Activated CD8-positive, alpha-beta memory T cell treated with anti-CD3 and anti-CD28 coated beads, Interleukin-2, amount 10 ng/mL, durations not matched to agents 7 days and 5 days (primary cell): Measurements from ENCODE around the gene DCLK3. TPM values are rescaled to one million over a fixed set of nuclear protein-coding genes. Genes with fewer than 3 reads are reported as not detected.

Experiments
- ATAC-seq: fragments of 150-1000 bp; cut with Tn5 transposase; one replicate; pipeline ENCODE4 v1.10.0; 2021; ENCODE audit warnings: moderate library complexity
- CTCF ChIA-PET: fragments of 350-600 bp; sonication (Branson Sonifier 250); formaldehyde crosslinking; loops from one replicate; lab custom pipeline; 2021; ENCODE audit warnings: antibody characterized with exemption; lab: Charles Lee
- DNase-seq: peaks from one replicate; pipeline ENCODE4 v3.0.0-alpha.2; 2020
- H3K27ac Mint-ChIP-seq: one replicate; pipeline ENCODE4 v1.8.0; 2021; ENCODE audit warnings: mild to moderate bottlenecking, mixed read lengths
- H3K27me3 Mint-ChIP-seq: one replicate; pipeline ENCODE4 v1.8.0; 2021; ENCODE audit warnings: mixed read lengths
- H3K36me3 Mint-ChIP-seq: one replicate; pipeline ENCODE4 v1.8.0; 2021; ENCODE audit warnings: mild to moderate bottlenecking, mixed read lengths
- H3K4me1 Mint-ChIP-seq: one replicate; pipeline ENCODE4 v1.8.0; 2021; ENCODE audit warnings: mixed read lengths
- H3K4me3 Mint-ChIP-seq: one replicate; pipeline ENCODE4 v1.8.0; 2021; ENCODE audit warnings: mild to moderate bottlenecking, moderate library complexity, mixed read lengths
- H3K9me3 Mint-ChIP-seq: one replicate; pipeline ENCODE4 v1.8.0; 2022; ENCODE audit warnings: low read depth, mixed read lengths
- total RNA-seq, 2 experiments: library from RNA; stranded (reverse); gene quantifications; one replicate each; pipeline ENCODE4 v1.2.3, GENCODE V29; 2021

DCLK3 gene
- total RNA-seq, 2 experiments from 2014 or later: not detected

GRCh38 chr3:36713904-36714303, 50.4 kb downstream of the DCLK3 start:
- no peak for ATAC-seq
- no peak overlapping the region for H3K4me3 Mint-ChIP-seq

GRCh38 chr3:36710606-36711005, 53.7 kb downstream of the DCLK3 start:
- no peaks in the 10 kb centered on the region for H3K36me3 Mint-ChIP-seq
- CTCF ChIA-PET: no interaction called here

More at GRCh38 chr3:36713904-36714303, 50.4 kb downstream of the DCLK3 start:
- H3K27me3 Mint-ChIP-seq: no peaks in the 10 kb centered on the region
- H3K27ac Mint-ChIP-seq: no peak overlapping the region
- CTCF ChIA-PET: no interaction called here
- no peaks in the 10 kb centered on the region for H3K9me3 Mint-ChIP-seq
- DNase-seq: no peak
- no peaks in the 10 kb centered on the region for H3K36me3 Mint-ChIP-seq
- no peaks in the 10 kb centered on the region for H3K4me1 Mint-ChIP-seq

GRCh38 chr3:36709826-36710365, 54.5 kb downstream of the DCLK3 start:
- CTCF ChIA-PET: interaction anchor here (0.8 kb wide), 1 partner anchor 10 kb away, joined by 3 read pairs; no protein-coding TSS in a partner anchor
- no peak overlapping the region for H3K27ac Mint-ChIP-seq
- ATAC-seq (no peak), DNase-seq (no peak)
- H3K27me3 Mint-ChIP-seq: no peaks in the 10 kb centered on the region
- H3K36me3 Mint-ChIP-seq: no peaks in the 10 kb centered on the region
- H3K9me3 Mint-ChIP-seq: no peaks in the 10 kb centered on the region
- H3K4me3 Mint-ChIP-seq: no peak overlapping the region
- H3K4me1 Mint-ChIP-seq: peaks cover 2% of the 10 kb centered on the region

More at GRCh38 chr3:36710606-36711005, 53.7 kb downstream of the DCLK3 start:
- Mint-ChIP-seq H3K4me3 (no peak overlapping the region), H3K27ac (no peak overlapping the region), H3K9me3 (no peaks in the 10 kb centered on the region), H3K27me3 (no peaks in the 10 kb centered on the region), H3K4me1 (peaks cover 2% of the 10 kb centered on the region)
- ATAC-seq: no peak
- no peak for DNase-seq

GRCh38 chr3:36709281-36709680, 55.1 kb downstream of the DCLK3 start:
- CTCF ChIA-PET: interaction anchor here (0.8 kb wide), 1 partner anchor 9 kb away, joined by 3 read pairs; no protein-coding TSS in a partner anchor
- Mint-ChIP-seq H3K36me3 (no peaks in the 10 kb centered on the region), H3K4me3 (no peak overlapping the region), H3K27me3 (no peaks in the 10 kb centered on the region), H3K9me3 (no peaks in the 10 kb centered on the region), H3K4me1 (peaks cover 2% of the 10 kb centered on the region), H3K27ac (no peak overlapping the region)
- no peak for ATAC-seq
- DNase-seq: no peak

- Mint-ChIP-seq H3K36me3 (no peaks in the 10 kb centered on the region), H3K4me3 (no peak overlapping the region), H3K9me3 (no peaks in the 10 kb centered on the region), H3K27me3 (no peaks in the 10 kb centered on the region), H3K4me1 (peaks cover 2% of the 10 kb centered on the region), H3K27ac (no peak overlapping the region)
- ATAC-seq (no peak), DNase-seq (no peak)
- CTCF ChIA-PET: no interaction called here
Measured at GRCh38 chr3:36707623-36708409, 56.5 kb downstream of the DCLK3 start.

GRCh38 chr3:36705015-36705414, 59.3 kb downstream of the DCLK3 start:
- CTCF ChIA-PET: no interaction called here
- no peaks in the 10 kb centered on the region for H3K36me3 Mint-ChIP-seq
- ATAC-seq: no peak
- H3K4me3 Mint-ChIP-seq: no peak overlapping the region
- H3K4me1 Mint-ChIP-seq: peaks cover 2% of the 10 kb centered on the region
- H3K9me3 Mint-ChIP-seq: no peaks in the 10 kb centered on the region
- no peak overlapping the region for H3K27ac Mint-ChIP-seq
- DNase-seq: no peak
- no peaks in the 10 kb centered on the region for H3K27me3 Mint-ChIP-seq

- H3K9me3 Mint-ChIP-seq: no peaks in the 10 kb centered on the region
Measured at GRCh38 chr3:36704280-36704679, 60.1 kb downstream of the DCLK3 start.

GRCh38 chr3:36701249-36701572, 63.1 kb downstream of the DCLK3 start:
- Mint-ChIP-seq H3K4me1 (no peaks in the 10 kb centered on the region), H3K27me3 (no peaks in the 10 kb centered on the region), H3K36me3 (no peaks in the 10 kb centered on the region), H3K27ac (no peak overlapping the region), H3K4me3 (no peak overlapping the region), H3K9me3 (no peaks in the 10 kb centered on the region)
- no peak for DNase-seq
- ATAC-seq: no peak
- CTCF ChIA-PET: interaction anchor here (1.4 kb wide), 1 partner anchor 735 kb away, joined by 3 read pairs; no protein-coding TSS in a partner anchor

More at GRCh38 chr3:36704280-36704679, 60.1 kb downstream of the DCLK3 start:
- DNase-seq (no peak), ATAC-seq (no peak)
- CTCF ChIA-PET: no interaction called here
- Mint-ChIP-seq H3K36me3 (no peaks in the 10 kb centered on the region), H3K27me3 (no peaks in the 10 kb centered on the region), H3K4me1 (peaks cover 2% of the 10 kb centered on the region), H3K27ac (no peak overlapping the region), H3K4me3 (no peak overlapping the region)

GRCh38 chr3:36700537-36701248, 63.7 kb downstream of the DCLK3 start:
- Mint-ChIP-seq H3K27me3 (no peaks in the 10 kb centered on the region), H3K4me1 (no peaks in the 10 kb centered on the region), H3K9me3 (no peaks in the 10 kb centered on the region), H3K27ac (no peak overlapping the region), H3K4me3 (no peak overlapping the region), H3K36me3 (no peaks in the 10 kb centered on the region)
- DNase-seq: peak; percentile 58
- CTCF ChIA-PET: interaction anchor here (1.3 to 1.4 kb wide), 2 partner anchors 9 to 735 kb away, joined by 3 read pairs; no protein-coding TSS in a partner anchor
- ATAC-seq: peak; percentile 65

GRCh38 chr3:36698314-36698713, 66.0 kb downstream of the DCLK3 start:
- DNase-seq (no peak), ATAC-seq (no peak)
- Mint-ChIP-seq H3K4me3 (no peak overlapping the region), H3K27ac (no peak overlapping the region), H3K4me1 (no peaks in the 10 kb centered on the region), H3K36me3 (no peaks in the 10 kb centered on the region), H3K27me3 (no peaks in the 10 kb centered on the region), H3K9me3 (no peaks in the 10 kb centered on the region)
- CTCF ChIA-PET: no interaction called here

- Mint-ChIP-seq H3K4me1 (no peaks in the 10 kb centered on the region), H3K27ac (no peak overlapping the region), H3K36me3 (no peaks in the 10 kb centered on the region), H3K27me3 (no peaks in the 10 kb centered on the region), H3K4me3 (no peak overlapping the region), H3K9me3 (no peaks in the 10 kb centered on the region)
- CTCF ChIA-PET: no interaction called here
- DNase-seq (no peak), ATAC-seq (no peak)
Measured at GRCh38 chr3:36697229-36698001, 66.9 kb downstream of the DCLK3 start.

GRCh38 chr3:36696799-36697198, 67.6 kb downstream of the DCLK3 start:
- H3K4me3 Mint-ChIP-seq: no peak overlapping the region
- H3K36me3 Mint-ChIP-seq: no peaks in the 10 kb centered on the region
- no peak overlapping the region for H3K27ac Mint-ChIP-seq
- no peaks in the 10 kb centered on the region for H3K9me3 Mint-ChIP-seq
- CTCF ChIA-PET: no interaction called here
- ATAC-seq (no peak), DNase-seq (no peak)
- no peaks in the 10 kb centered on the region for H3K4me1 Mint-ChIP-seq
- H3K27me3 Mint-ChIP-seq: no peaks in the 10 kb centered on the region

- Mint-ChIP-seq H3K9me3 (no peaks in the 10 kb centered on the region), H3K27ac (no peak overlapping the region), H3K36me3 (no peaks in the 10 kb centered on the region), H3K4me3 (no peak overlapping the region), H3K27me3 (no peaks in the 10 kb centered on the region), H3K4me1 (no peaks in the 10 kb centered on the region)
- CTCF ChIA-PET: no interaction called here
- DNase-seq: no peak
- no peak for ATAC-seq
Measured at GRCh38 chr3:36695769-36696137, 68.6 kb downstream of the DCLK3 start.
